GM23338 (cell line): ENCODE data around the gene ARHGAP42.

Experiments used
- CREB1 ChIP-seq: fragments of 250-450 bp; sonication (Bioruptor Pico); IDR thresholded peaks from 2 replicates; pipeline ENCODE4 v1.5.0; 2020; ENCODE audit warnings: low read depth, mild to moderate bottlenecking, moderate library complexity
- CTCF ChIP-seq, 2 experiments: fragments of 200-600 bp in 1 of 2; sonication (generic) in 1 of 2; conservative IDR thresholded peaks; 2 replicates each; pipeline versions ENCODE4 v1.5.1 to v1.6.1; 2016 to 2017; ENCODE audit warnings: antibody characterized with exemption in 2 of 2, low read depth in 2 of 2, mild to moderate bottlenecking in 2 of 2, moderate library complexity in 1 of 2
- EZH2 ChIP-seq: fragments of 200-600 bp; sonication (generic); IDR thresholded peaks from one replicate; pipeline ENCODE4 v1.8.0; 2017; ENCODE audit warnings: antibody characterized with exemption, mild to moderate bottlenecking, low read depth; ENCODE audit not compliant: unreplicated experiment
- EZH2phosphoT487 ChIP-seq: fragments of 200-600 bp; sonication (generic); IDR thresholded peaks from one replicate; pipeline ENCODE4 v1.8.1; 2018; ENCODE audit warnings: antibody characterized with exemption; ENCODE audit not compliant: unreplicated experiment
- JUNB ChIP-seq: IDR thresholded peaks from one replicate; pipeline ENCODE4 v1.6.1; 2016; ENCODE audit warnings: antibody characterized with exemption; ENCODE audit not compliant: unreplicated experiment
- POLR2AphosphoS5 ChIP-seq: IDR thresholded peaks from 2 replicates; pipeline ENCODE4 v1.6.1; 2016; ENCODE audit warnings: antibody characterized with exemption, low read depth
- TF ChIP-seq, protein P1 (sequence below): IDR thresholded peaks from one replicate; pipeline ENCODE4 v1.6.1; 2018; ENCODE audit warnings: antibody characterized with exemption; ENCODE audit not compliant: unreplicated experiment
- TF ChIP-seq, protein P2 (sequence below): fragments of 250-450 bp; sonication (Bioruptor Pico); IDR thresholded peaks from 2 replicates; pipeline ENCODE4 v1.5.0; 2020; ENCODE audit warnings: mild to moderate bottlenecking, moderate library complexity

GRCh38 chr11:100927579-100927978 is 240.5 kb downstream of the ARHGAP42 start:
- no peak for TF ChIP-seq CTCF (conservative IDR thresholded peaks at IDR 0.05; ENCODE audit: low read depth in 2 of 2)
- TF ChIP-seq POLR2AphosphoS5: no peak
- TF ChIP-seq, protein P1, sequence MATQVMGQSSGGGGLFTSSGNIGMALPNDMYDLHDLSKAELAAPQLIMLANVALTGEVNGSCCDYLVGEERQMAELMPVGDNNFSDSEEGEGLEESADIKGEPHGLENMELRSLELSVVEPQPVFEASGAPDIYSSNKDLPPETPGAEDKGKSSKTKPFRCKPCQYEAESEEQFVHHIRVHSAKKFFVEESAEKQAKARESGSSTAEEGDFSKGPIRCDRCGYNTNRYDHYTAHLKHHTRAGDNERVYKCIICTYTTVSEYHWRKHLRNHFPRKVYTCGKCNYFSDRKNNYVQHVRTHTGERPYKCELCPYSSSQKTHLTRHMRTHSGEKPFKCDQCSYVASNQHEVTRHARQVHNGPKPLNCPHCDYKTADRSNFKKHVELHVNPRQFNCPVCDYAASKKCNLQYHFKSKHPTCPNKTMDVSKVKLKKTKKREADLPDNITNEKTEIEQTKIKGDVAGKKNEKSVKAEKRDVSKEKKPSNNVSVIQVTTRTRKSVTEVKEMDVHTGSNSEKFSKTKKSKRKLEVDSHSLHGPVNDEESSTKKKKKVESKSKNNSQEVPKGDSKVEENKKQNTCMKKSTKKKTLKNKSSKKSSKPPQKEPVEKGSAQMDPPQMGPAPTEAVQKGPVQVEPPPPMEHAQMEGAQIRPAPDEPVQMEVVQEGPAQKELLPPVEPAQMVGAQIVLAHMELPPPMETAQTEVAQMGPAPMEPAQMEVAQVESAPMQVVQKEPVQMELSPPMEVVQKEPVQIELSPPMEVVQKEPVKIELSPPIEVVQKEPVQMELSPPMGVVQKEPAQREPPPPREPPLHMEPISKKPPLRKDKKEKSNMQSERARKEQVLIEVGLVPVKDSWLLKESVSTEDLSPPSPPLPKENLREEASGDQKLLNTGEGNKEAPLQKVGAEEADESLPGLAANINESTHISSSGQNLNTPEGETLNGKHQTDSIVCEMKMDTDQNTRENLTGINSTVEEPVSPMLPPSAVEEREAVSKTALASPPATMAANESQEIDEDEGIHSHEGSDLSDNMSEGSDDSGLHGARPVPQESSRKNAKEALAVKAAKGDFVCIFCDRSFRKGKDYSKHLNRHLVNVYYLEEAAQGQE: no peak
- TF ChIP-seq CREB1 (CRISPR knock-in tag): no peak
- TF ChIP-seq EZH2: no peak
- TF ChIP-seq EZH2phosphoT487: no peak
- no peak for TF ChIP-seq JUNB
- TF ChIP-seq, protein P2, sequence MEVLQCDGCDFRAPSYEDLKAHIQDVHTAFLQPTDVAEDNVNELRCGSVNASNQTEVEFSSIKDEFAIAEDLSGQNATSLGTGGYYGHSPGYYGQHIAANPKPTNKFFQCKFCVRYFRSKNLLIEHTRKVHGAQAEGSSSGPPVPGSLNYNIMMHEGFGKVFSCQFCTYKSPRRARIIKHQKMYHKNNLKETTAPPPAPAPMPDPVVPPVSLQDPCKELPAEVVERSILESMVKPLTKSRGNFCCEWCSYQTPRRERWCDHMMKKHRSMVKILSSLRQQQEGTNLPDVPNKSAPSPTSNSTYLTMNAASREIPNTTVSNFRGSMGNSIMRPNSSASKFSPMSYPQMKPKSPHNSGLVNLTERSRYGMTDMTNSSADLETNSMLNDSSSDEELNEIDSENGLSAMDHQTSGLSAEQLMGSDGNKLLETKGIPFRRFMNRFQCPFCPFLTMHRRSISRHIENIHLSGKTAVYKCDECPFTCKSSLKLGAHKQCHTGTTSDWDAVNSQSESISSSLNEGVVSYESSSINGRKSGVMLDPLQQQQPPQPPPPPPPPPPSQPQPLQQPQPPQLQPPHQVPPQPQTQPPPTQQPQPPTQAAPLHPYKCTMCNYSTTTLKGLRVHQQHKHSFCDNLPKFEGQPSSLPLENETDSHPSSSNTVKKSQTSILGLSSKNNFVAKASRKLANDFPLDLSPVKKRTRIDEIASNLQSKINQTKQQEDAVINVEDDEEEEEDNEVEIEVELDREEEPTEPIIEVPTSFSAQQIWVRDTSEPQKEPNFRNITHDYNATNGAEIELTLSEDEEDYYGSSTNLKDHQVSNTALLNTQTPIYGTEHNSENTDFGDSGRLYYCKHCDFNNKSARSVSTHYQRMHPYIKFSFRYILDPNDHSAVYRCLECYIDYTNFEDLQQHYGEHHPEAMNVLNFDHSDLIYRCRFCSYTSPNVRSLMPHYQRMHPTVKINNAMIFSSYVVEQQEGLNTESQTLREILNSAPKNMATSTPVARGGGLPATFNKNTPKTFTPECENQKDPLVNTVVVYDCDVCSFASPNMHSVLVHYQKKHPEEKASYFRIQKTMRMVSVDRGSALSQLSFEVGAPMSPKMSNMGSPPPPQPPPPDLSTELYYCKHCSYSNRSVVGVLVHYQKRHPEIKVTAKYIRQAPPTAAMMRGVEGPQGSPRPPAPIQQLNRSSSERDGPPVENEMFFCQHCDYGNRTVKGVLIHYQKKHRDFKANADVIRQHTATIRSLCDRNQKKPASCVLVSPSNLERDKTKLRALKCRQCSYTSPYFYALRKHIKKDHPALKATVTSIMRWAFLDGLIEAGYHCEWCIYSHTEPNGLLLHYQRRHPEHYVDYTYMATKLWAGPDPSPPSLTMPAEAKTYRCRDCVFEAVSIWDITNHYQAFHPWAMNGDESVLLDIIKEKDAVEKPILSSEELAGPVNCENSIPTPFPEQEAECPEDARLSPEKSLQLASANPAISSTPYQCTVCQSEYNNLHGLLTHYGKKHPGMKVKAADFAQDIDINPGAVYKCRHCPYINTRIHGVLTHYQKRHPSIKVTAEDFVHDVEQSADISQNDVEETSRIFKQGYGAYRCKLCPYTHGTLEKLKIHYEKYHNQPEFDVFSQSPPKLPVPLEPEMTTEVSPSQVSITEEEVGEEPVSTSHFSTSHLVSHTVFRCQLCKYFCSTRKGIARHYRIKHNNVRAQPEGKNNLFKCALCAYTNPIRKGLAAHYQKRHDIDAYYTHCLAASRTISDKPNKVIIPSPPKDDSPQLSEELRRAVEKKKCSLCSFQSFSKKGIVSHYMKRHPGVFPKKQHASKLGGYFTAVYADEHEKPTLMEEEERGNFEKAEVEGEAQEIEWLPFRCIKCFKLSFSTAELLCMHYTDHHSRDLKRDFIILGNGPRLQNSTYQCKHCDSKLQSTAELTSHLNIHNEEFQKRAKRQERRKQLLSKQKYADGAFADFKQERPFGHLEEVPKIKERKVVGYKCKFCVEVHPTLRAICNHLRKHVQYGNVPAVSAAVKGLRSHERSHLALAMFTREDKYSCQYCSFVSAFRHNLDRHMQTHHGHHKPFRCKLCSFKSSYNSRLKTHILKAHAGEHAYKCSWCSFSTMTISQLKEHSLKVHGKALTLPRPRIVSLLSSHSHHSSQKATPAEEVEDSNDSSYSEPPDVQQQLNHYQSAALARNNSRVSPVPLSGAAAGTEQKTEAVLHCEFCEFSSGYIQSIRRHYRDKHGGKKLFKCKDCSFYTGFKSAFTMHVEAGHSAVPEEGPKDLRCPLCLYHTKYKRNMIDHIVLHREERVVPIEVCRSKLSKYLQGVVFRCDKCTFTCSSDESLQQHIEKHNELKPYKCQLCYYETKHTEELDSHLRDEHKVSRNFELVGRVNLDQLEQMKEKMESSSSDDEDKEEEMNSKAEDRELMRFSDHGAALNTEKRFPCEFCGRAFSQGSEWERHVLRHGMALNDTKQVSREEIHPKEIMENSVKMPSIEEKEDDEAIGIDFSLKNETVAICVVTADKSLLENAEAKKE (CRISPR knock-in tag): no peak
